HCT116 (cell line): ENCODE data around the gene TMEM11. TPM values are rescaled to one million over a fixed set of nuclear protein-coding genes. Genes with fewer than 3 reads are reported as not detected.

Source experiments
- ATAC-seq: fragments of 200-7000 bp; cut with Tn5 transposase; 2 replicates; pipeline ENCODE4 v1.9.1; 2020; ENCODE audit warnings: mild to moderate bottlenecking, moderate library complexity
- BruUV-seq: library from RNA; stranded (reverse); fragments of 400-500 nt; replicated peaks from 2 replicates; lab custom pipeline; 2021; lab: Mats Ljungman, UMichigan
- CTCF ChIA-PET: fragments of 300-600 bp; sonication (Branson Sonifier 250); formaldehyde crosslinking; loops from one replicate; lab custom pipeline; 2021; ENCODE audit warnings: antibody characterized with exemption; lab: Charles Lee
- POLR2A ChIA-PET: fragments of 300-600, 350-600 bp; sonication (Branson Sonifier 250); formaldehyde crosslinking; loops from one replicate; lab custom pipeline; 2021; ENCODE audit warnings: antibody characterized with exemption; lab: Charles Lee
- RAD21 ChIA-PET, 2 experiments: fragments of 300-600 bp; sonication (Branson Sonifier 250); formaldehyde crosslinking; loops; one replicate each; lab custom pipeline; 2023; ENCODE audit warnings: low total read pairs in 2 of 2; ENCODE audit not compliant: uncharacterized antibody in 2 of 2, unreplicated experiment in 2 of 2, low non-redundant PET in 1 of 2; lab: Charles Lee
- DNase-seq: peaks from one replicate; pipeline ENCODE4 v3.0.0-alpha.2; 2010; ENCODE audit warnings: low read depth, low spot score
- H2AFZ ChIP-seq: fragments of 200-600 bp; shearing (Covaris generic), sonication (generic); 2 replicates; pipeline ENCODE4 v1.6.1; 2017; ENCODE audit warnings: low read depth, mixed run types, mixed read lengths, antibody characterized with exemption, low read length; ENCODE audit not compliant: poor library complexity, severe bottlenecking
- H3K27ac ChIP-seq: 2 replicates; pipeline ENCODE4 v1.5.1; 2012; ENCODE audit warnings: low read depth, low read length
- H3K27me3 ChIP-seq: fragments of 200-600 bp; sonication (generic); 2 replicates; pipeline ENCODE4 v1.6.1; 2016; ENCODE audit warnings: mixed run types, low read length, mixed read lengths; ENCODE audit not compliant: insufficient read depth
- H3K36me3 ChIP-seq, 2 experiments: fragments of 200-500 bp in 1 of 2; fragments of 200-600 bp in 1 of 2; sonication (Bioruptor generic) in 1 of 2; sonication (generic) in 1 of 2; 2 replicates each; pipeline versions ENCODE4 v1.5.1 to v1.6.1; 2014 to 2016; ENCODE audit warnings: low read length in 2 of 2, inconsistent platforms in 1 of 2, mixed read lengths in 1 of 2, mixed run types in 1 of 2; ENCODE audit not compliant: insufficient read depth in 2 of 2, control insufficient read depth in 1 of 2
- H3K4me1 ChIP-seq, 2 experiments: fragments of 200-600 bp in 1 of 2; sonication (generic) in 1 of 2; 2 replicates each; pipeline versions ENCODE4 v1.5.1 to v1.6.1; 2012 to 2017; ENCODE audit warnings: low read length in 2 of 2, inconsistent platforms in 1 of 2, mild to moderate bottlenecking in 1 of 2, mixed read lengths in 1 of 2, mixed run types in 1 of 2, moderate library complexity in 1 of 2; ENCODE audit not compliant: insufficient read depth in 2 of 2, control insufficient read depth in 1 of 2
- H3K4me2 ChIP-seq: fragments of 200-600 bp; sonication (generic); 2 replicates; pipeline ENCODE4 v1.6.1; 2017; ENCODE audit warnings: mixed run types, low read length, mixed read lengths
- H3K4me3 ChIP-seq, 2 experiments: fragments of 200-600 bp in 1 of 2; sonication (generic) in 1 of 2; replicated peaks in 1 of 2; 2 replicates each; pipeline ENCODE4 v1.5.1; 2011 to 2016; ENCODE audit warnings: low read length in 2 of 2, control low read depth in 1 of 2, low read depth in 1 of 2, mild to moderate bottlenecking in 1 of 2, mixed read lengths in 1 of 2, mixed run types in 1 of 2
- H3K79me2 ChIP-seq: fragments of 200-600 bp; sonication (generic); 2 replicates; pipeline ENCODE4 v1.6.1; 2017; ENCODE audit warnings: mild to moderate bottlenecking, mixed run types, low read length, moderate library complexity, mixed read lengths; ENCODE audit not compliant: insufficient read depth
- H3K9ac ChIP-seq: fragments of 200-600 bp; sonication (generic); 2 replicates; pipeline ENCODE4 v1.6.1; 2016; ENCODE audit warnings: low read length, mixed read lengths
- H3K9me2 ChIP-seq: fragments of 200-600 bp; sonication (generic), shearing (Covaris generic); 2 replicates; pipeline ENCODE4 v1.6.1; 2017; ENCODE audit warnings: mixed run types, mild to moderate bottlenecking, moderate library complexity; ENCODE audit not compliant: insufficient read depth
- H3K9me3 ChIP-seq, 2 experiments: fragments of 200-500 bp in 1 of 2; fragments of 200-600 bp in 1 of 2; sonication (Bioruptor generic) in 1 of 2; sonication (generic) in 1 of 2; 2 replicates each; pipeline ENCODE4 v1.6.1; 2014 to 2017; ENCODE audit warnings: low read length in 2 of 2, mixed read lengths in 2 of 2, inconsistent platforms in 1 of 2, low read depth in 1 of 2, mild to moderate bottlenecking in 1 of 2, mixed run types in 1 of 2, moderate library complexity in 1 of 2; ENCODE audit not compliant: control insufficient read depth in 1 of 2, insufficient read depth in 1 of 2
- H4K20me1 ChIP-seq: fragments of 200-600 bp; sonication (generic), shearing (Covaris generic); 2 replicates; pipeline ENCODE4 v1.6.1; 2017; ENCODE audit warnings: mixed run types, mild to moderate bottlenecking, moderate library complexity; ENCODE audit not compliant: insufficient read depth
- CBX3 ChIP-seq: IDR thresholded peaks from 2 replicates; pipeline ENCODE4 v1.6.1; 2012; ENCODE audit warnings: low read depth
- CTCF ChIP-seq, 3 experiments: fragments of 200-600 bp in 1 of 3; sonication (generic) in 1 of 3; IDR thresholded peaks in 2 of 3; conservative IDR thresholded peaks in 1 of 3; 2 replicates each; pipeline ENCODE4 v1.5.1; 2012 to 2017; ENCODE audit warnings: low read depth in 2 of 3, low read length in 2 of 3, antibody characterized with exemption in 1 of 3, borderline replicate concordance in 1 of 3, control low read depth in 1 of 3, mild to moderate bottlenecking in 1 of 3, mixed read lengths in 1 of 3, mixed run types in 1 of 3, moderate library complexity in 1 of 3; ENCODE audit not compliant: insufficient read depth in 1 of 3
- ELF1 ChIP-seq: IDR thresholded peaks from 2 replicates; pipeline ENCODE4 v1.6.1; 2012; ENCODE audit warnings: low read depth, borderline replicate concordance
- EZH2 ChIP-seq: fragments of 200-600 bp; sonication (generic); IDR thresholded peaks from 2 replicates; pipeline ENCODE4 v1.6.1; 2017; ENCODE audit warnings: antibody characterized with exemption, mixed run types
- FOSL1 ChIP-seq: IDR thresholded peaks from 2 replicates; pipeline ENCODE4 v1.6.1; 2012; ENCODE audit warnings: low read depth
- JUND ChIP-seq: IDR thresholded peaks from 2 replicates; pipeline ENCODE4 v1.6.1; 2012
- POLR2A ChIP-seq: IDR thresholded peaks from 2 replicates; pipeline ENCODE4 v1.7.0; 2011; ENCODE audit warnings: borderline replicate concordance; ENCODE audit not compliant: insufficient read depth, insufficient read length; ENCODE audit errors: extremely low read depth
- POLR2AphosphoS5 ChIP-seq: IDR thresholded peaks from 2 replicates; pipeline ENCODE4 v1.6.1; 2011; ENCODE audit warnings: mild to moderate bottlenecking, low read depth, low read length, moderate library complexity
- SIN3A ChIP-seq: IDR thresholded peaks from 2 replicates; pipeline ENCODE4 v1.6.1; 2012; ENCODE audit warnings: low read depth
- SP1 ChIP-seq: IDR thresholded peaks from 2 replicates; pipeline ENCODE4 v1.6.1; 2012; ENCODE audit warnings: low read depth
- TCF7L2 ChIP-seq: IDR thresholded peaks from 2 replicates; pipeline ENCODE4 v1.7.0; 2011; ENCODE audit warnings: borderline replicate concordance, inconsistent platforms; ENCODE audit not compliant: insufficient read depth, insufficient read length; ENCODE audit errors: extremely low read depth
- ZFX ChIP-seq: fragments of 450-650 bp; IDR thresholded peaks from 2 replicates; pipeline ENCODE4 v1.6.1; 2017
- intact Hi-C: fragments of 100-400 bp; cut with micrococcal nuclease; formaldehyde crosslinking; loops from 2 replicates; pipeline ENCODE4 v1.10.0; 2022
- total RNA-seq: library from RNA; stranded (reverse); gene quantifications from one replicate; pipeline ENCODE4 v1.2.1, GENCODE V29; 2021; ENCODE audit not compliant: unreplicated experiment

The TMEM11 gene
- total RNA-seq, 1 experiment from 2014 or later: 31.0 TPM

DNA sequence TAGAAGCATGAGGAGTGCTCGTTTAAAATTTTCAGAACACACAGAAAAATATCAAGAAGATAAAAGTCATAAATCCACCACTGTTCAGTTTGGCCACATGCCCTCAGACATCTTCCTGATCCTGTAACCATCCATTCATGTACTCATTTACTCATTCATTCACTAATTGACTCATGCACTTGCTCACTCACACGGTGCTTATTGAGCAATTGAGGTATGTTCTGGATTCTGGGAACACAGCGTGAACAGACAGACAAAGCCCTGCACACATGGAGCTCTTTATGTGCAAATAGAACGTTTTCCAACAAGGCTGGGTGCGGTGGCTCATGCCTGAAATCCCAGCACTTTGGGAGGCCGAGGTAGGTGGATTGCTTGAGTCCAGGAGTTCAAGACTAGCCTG, 49.4 kb upstream of the TMEM11 start:
- Histone ChIP-seq H3K9ac (no peak overlapping the region), H3K4me1 (no peaks in the 10 kb centered on the region), H3K27ac (no peak overlapping the region), H3K27me3 (no peaks in the 10 kb centered on the region), H4K20me1 (no peaks in the 10 kb centered on the region), H2AFZ (no peak overlapping the region), H3K79me2 (no peaks in the 10 kb centered on the region), H3K4me2 (no peak overlapping the region), H3K36me3 (no peaks in the 10 kb centered on the region), H3K4me3 (no peak overlapping the region), H3K9me3 (no peaks in the 10 kb centered on the region), H3K9me2 (no peaks in the 10 kb centered on the region)
- ChIA-PET RAD21 (no interaction called here), POLR2A (no interaction called here), CTCF (no interaction called here)
- DNase-seq (no peak), ATAC-seq (no peak)
- BruUV-seq: no TSS peak
- TF ChIP-seq SIN3A (no peak), CTCF (IDR thresholded peaks at IDR 0.05 in 2 of 3, conservative IDR thresholded peaks at IDR 0.05 in 1 of 3; ENCODE audit: borderline replicate concordance in 1 of 3, insufficient read depth in 1 of 3, low read depth in 2 of 3, low read length in 2 of 3) (no peak), POLR2AphosphoS5 (no peak), ZFX (no peak), POLR2A (no peak), FOSL1 (no peak)
- intact Hi-C loops: no loop called here

DNA sequence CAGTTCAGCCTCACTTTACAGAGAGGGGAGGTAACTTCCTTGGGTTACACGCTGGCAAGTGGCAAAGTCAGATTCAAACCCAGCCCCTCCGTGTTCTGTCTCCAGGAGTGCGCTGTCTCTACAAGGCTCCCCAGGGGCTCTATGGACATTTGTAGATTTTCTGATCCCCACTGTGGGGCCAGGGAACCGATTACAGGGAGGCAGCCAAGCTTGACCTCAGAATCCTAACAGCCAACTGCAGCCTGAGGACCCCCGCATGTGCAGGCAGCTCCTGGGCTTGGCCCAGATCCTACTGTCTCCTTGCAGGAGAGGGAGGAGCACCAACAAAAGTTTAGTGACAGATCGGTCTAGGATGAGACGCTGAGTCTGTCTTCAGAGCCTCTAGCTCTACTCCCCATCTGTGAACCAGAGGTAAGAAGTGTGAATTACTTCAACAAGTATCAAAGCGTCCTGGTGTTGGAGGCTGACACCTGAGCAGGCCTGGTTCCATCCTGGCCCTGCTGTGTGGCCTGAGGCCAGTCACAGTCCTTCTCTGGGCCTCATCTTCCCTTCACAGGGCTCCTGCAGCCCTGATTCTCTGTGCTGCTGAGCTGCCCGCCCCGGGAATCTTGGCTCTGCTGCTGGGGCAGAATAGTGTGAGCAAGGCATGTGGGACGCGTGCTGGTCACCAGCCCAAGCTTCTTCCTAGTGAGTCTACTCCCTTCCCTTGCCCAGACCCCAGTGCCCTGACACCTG, 48.5 kb upstream of the TMEM11 start:
- no peak overlapping the region for H2AFZ ChIP-seq
- no peaks in the 10 kb centered on the region for H3K9me2 ChIP-seq
- no peaks in the 10 kb centered on the region for H3K9me3 ChIP-seq
- no peak for DNase-seq
- no peaks in the 10 kb centered on the region for H3K36me3 ChIP-seq
- TF ChIP-seq ELF1: no peak
- TF ChIP-seq JUND: no peak
- no peak for TF ChIP-seq TCF7L2
- TF ChIP-seq CBX3: no peak
- TF ChIP-seq EZH2: no peak
- no peak for TF ChIP-seq SP1
- TF ChIP-seq, all 23 proteins: peak for 0
- H3K4me1 ChIP-seq: 0 out of 4 replicates have a peak, but pooled peaks cover 0 to 1% of the 10 kb centered on the region in 2 experiments
- intact Hi-C loops: no loop called here
- H3K79me2 ChIP-seq: no peaks in the 10 kb centered on the region
- RAD21 ChIA-PET: no interaction called here
- no TSS peak for BruUV-seq
- H3K4me2 ChIP-seq: no peak overlapping the region
- ATAC-seq: no peak
- no peaks in the 10 kb centered on the region for H3K27me3 ChIP-seq
- no peaks in the 10 kb centered on the region for H4K20me1 ChIP-seq
- H3K4me3 ChIP-seq: no peak overlapping the region
- no peak overlapping the region for H3K9ac ChIP-seq
- CTCF ChIA-PET: interaction anchor here (0.8 kb wide), 1 partner anchor 20 kb away, joined by 3 read pairs; no protein-coding TSS in a partner anchor
- POLR2A ChIA-PET: no interaction called here
- H3K27ac ChIP-seq: no peak overlapping the region
